NCI-H2029 treated with DMSO at 0.1 percent for 48 hours (cell line): ENCODE results near the gene UROD.

Source experiments
- DNase-seq: peaks from one replicate; lab custom pipeline; 2025; lab: John Stamatoyannopoulos, UW

UROD gene

DNA sequence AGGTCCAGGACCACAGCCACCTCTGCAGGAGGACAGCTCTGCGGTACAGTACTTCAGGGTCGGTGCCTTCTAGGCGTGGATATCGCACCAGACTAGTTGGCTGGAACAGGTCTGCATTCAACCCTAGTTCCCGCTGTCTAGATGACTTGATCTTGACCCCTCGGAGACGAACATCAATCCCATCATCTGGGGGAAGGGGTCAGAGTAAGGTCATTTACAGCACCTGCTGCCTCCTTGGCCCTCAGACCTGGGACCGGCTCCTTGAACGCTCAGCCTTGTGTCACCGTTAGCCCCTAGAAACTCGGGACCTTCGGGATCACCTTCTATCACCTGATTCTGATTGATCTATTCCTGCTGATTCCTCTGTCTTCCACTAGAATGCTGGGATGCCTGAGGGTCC is 3.5 kb upstream of the UROD start:
- DNase-seq: no peak

DNA sequence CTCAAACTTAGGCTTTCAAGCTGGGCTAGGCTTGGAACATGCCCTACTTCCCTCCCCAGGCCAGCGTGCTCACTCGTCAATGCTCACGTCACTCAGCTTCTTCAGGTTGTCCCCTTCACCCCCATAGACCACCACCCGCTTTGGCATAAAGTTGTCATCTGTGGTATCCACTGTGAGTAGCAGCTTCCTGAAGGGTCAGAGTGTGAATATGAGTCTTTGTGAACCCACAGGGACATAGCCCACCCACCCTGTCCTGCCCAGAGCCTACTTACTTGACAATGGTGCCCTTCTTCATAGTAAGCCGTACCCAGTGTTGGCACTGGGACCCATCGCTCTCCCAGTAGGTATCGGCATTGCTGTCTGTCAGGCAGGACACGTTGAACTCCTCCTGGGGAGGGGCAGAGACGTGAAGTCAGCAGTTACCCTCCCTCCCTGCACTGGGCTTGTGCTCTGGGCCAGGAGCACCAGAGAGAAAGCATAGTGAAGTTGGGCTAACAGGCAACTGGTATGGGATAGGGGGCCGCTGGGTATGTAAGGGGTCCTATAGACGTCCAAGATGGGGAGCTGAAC is 2.7 kb upstream of the UROD start:
- DNase-seq: no peak

DNA sequence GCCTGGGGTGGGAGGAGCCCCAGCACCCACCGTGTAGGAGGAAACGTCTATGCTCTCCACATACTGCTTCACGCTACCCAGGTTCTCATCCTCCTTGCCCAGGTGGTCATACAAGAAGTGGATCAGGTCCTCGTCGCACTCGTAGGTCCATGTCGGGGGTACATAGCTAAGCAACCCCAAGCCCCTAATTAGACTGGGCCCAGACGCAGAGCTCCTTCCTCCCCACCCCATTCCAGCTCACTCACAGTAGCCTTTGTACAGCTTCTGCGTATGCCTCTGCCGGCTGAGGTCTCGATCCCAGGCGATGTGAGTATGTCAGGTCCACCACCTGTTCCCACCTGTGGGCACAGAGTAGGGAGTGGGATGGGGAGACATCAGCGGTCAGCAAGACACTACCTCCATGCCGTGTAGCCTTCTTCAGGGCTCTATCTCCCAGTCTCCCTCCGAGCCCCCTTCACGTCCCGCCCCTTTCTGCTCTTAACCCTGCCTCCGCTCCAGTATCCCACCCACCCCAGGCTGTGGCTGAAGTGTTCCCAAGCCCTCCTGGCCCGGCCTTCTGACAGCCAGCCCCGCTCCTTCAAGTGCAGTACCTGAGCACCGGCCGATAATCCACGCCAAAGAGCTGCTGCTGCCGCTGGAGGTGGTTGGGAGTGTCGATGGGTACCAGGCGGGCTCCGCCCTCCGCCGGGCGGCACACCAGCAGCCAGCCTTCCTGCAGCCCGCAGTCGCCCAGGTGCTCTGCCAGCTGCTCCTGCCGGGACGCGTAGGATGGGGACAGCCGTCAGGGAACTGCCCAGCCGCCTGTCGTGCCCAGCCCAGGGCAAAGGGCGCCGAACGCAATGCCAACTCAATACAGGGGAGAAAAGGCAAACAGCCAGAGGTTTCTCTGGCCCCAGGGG is 1.8 kb upstream of the UROD start:
- peak; percentile 46 for DNase-seq

DNA sequence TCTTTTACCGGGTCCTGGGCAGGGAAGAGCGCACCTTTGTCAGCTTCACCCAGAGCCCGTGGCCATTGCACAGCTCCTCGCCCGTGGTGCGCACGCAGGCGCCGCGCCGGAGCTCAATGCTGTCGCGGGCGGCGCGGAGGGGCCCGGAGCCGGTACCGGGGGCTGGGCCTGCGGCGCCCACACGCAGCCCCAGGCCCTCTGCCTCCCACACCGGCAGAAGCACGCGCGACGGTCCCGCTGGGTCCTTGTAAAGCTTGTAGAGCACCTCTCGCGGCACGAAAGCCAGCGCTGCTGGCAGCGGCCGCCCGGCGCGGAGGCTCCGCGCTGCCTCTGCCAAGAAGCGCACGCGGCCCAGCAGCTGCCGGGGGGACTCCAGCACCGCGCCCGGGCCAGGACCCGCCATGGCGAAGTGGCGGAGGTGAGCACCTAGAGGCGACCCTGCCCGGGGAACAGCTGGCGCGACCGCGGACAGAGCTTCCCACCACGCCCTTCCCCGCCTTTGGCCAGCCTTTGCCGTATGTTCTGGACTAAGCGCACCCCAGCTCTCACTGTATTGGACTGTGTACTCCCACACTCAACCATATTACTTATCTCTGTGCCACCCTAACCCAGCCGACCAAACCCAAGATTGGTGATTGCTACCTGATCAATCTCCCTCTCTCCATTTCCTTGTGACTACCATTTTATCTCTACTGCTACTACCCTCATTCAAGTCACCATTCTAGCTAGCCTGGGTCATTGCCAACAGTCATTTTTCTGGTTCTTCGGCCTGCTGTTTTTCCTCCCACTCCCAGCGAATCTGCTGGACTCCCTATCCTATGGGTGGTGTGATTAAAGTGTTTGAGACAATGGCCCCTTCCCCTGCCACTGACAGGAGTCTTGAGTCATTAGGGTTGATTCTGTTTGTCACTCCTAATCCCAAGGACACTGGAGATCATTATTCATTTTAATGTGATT is 921 bp upstream of the UROD start, which contains the start of gene HECTD3:
HECTD3 (minus strand) TSS at position 470 of the 957 bp plus-strand sequence; CDS start at position 403, 67 bp downstream.
- peak; percentile 96 for DNase-seq

DNA sequence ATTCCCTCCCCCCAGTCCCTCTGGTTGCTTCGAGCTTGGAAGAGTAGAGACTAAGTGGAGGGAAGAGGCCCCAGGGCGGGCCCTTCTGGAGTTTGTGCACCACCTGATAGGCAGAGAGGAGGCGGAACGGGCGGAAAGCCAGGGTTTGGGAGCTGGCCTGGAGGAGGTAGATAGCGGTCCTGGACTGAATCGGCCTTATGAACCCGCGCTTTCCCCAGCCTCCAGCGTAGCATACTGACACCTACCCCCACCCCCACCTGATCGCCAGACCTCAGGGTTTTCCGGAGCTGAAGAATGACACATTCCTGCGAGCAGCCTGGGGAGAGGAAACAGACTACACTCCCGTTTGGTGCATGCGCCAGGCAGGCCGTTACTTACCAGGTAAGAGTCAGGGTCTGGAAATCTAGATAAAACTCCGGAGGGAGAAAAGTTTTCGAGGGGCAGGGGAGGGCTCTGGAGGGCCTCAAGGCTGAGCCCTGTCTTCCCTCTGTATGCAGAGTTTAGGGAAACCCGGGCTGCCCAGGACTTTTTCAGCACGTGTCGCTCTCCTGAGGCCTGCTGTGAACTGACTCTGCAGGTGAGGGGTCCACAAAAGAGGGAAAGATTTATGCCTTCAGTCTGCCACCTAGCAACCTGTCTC is 705 bp downstream of the UROD start:
- DNase-seq: peak; percentile 84

DNA sequence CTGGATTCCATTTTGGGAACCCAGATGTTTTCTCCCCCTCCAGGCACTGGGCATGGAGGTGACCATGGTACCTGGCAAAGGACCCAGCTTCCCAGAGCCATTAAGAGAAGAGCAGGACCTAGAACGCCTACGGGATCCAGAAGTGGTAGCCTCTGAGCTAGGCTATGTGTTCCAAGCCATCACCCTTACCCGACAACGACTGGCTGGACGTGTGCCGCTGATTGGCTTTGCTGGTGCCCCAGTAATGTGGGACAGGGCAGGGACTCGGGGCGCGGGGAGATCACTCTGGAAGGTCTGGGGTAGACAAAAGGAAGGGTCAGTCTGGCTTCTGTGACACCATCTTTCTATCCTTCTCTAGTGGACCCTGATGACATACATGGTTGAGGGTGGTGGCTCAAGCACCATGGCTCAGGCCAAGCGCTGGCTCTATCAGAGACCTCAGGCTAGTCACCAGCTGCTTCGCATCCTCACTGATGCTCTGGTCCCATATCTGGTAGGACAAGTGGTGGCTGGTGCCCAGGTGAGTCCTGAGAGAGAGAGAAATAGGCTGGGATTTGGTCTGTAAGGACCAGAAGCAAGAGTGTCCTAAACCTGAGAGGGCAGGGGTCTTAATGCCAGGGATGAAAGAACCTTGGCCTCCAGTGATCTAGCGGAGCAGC is 1.6 kb downstream of the UROD start:
- DNase-seq: no peak

DNA sequence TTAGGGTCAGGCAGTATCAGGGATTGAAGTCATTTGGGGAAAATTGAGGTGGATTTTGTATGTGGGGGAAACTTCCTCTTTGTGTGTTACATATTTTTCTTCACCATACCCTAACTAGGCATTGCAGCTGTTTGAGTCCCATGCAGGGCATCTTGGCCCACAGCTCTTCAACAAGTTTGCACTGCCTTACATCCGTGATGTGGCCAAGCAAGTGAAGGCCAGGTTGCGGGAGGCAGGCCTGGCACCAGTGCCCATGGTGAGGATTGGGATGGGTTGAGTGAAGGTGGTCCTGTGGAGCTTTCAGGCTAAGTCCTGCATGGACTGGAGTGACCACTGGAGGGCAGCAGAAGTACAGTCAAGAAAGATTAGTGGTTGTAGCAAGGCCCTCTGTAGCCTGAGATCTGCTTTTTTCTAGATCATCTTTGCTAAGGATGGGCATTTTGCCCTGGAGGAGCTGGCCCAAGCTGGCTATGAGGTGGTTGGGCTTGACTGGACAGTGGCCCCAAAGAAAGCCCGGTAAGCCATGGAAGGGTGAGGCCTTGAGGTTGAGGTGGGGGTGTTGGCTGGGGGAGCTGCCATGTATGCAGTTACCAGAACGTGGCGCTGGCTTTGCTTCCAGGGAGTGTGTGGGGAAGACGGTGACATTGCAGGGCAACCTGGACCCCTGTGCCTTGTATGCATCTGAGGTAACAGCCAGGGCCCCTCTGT is 2.4 kb downstream of the UROD start:
- peak; percentile 91 for DNase-seq

DNA sequence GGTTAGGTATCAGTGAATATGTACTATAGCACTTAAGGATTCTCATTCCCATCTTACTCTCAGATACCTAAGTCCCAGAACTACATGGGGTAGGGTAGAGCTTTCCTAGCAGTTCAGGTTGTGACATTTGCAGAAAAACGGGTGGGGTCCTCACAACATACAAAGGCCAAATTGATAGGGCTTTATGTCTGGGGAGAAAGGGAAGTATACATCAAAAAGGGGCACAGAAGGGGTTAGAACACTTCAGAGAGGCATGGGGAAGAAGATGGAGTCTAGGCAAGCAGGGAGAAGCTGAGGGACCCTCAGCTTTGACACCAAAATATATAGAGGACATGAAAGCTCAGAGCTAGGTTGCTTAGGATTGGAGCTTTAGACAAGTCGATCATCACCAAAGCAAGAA is 3.6 kb downstream of the UROD start:
- no peak for DNase-seq

DNA sequence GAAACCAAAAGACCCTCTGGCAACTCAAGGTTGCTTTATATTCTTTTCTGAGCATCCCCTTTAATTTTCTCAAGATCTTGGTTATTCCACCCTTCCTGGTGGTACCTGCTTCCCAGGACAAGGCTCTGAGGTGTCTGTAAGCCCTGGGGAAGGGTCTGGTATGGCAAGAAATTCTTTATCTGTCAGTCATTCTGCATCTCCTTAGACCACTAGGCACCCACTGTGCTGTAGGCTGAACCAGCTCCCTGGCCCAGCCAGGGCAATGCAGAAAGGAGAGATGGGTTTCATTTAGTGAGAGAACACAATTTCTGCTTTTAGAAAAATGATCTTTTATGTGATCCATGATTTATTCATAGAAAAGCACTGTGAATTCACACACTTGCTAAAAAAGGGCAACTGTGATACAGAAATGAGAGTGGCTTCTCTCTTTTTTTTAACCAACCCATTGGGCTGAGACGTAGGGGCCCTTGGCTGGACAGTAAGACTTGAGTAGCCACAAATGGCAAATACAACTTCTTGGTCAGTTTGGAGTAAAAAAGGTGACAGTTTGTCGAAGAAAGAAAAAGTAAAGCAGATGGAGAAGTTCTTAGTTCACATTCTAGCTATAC is 4.1 kb downstream of the UROD start:
- DNase-seq: no peak

DNA sequence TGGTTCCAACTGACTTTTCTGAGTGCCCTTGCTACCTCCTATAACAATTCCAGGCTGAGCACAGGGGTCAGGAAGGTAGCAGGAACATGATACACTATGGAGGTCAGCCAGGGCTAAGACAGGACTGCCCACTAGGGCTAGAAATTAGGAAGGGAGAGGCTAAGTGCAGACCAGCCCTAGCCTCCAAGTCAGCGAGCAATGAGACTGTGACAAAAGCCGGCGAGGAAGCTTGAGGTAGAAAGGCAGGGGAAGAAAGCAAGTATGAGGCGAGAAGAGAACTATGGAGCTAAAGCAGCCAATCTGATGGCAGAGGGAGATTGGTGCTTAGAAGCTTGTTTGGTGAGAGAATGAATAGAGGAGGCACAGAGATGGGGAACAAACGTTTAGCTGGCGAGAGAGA is 4.7 kb downstream of the UROD start:
- DNase-seq: no peak

DNA sequence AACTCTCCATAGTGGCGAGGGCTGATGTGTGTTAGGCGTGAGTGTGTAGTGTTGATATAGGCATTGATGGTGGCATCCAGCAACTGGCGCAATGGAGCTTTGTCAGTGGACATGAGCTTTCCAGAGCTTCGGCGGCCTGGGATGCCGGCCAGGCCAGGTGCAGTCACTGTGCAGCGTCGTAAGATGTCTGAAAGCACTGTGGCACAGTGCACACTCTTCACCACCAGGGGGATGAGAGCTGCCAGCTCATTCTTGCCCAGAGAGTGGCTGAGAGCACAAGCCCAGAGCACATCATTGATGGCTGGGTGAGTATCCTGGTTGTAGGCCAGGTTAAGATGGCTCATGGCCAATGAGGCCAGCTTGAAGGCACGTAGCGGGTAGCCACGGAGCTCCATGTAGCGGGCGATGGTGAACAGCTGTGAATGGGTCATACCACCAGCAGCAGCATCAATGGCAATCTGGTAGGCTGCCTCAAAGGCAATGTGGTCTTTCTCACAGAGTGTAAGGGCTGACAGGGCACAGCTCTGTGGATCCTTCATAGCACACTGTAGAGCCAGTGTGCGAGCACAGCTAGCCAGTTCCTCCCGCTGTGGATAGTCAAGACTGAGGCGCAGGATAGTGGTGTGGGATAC is 6.7 kb downstream of the UROD start:
- DNase-seq: peak; percentile 87

DNA sequence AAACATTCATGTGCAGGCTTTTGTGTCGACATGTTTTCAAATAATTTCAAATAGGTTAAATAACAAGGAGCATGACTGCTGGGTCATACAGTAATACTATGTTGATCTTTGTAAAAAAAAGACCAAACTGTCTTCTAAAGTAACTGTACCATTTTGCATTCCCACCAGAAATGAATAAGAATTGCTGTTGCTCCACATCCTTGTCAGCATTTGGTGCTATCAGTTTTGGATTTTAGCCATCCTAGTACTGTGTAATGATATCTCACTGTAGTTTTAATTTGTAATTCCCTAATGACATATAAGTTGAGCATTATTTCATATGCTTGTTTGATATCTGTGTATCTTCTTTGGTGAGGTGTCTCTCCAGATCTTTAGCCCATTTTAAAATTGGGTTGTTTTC is 11.6 kb downstream of the UROD start:
- no peak for DNase-seq

DNA sequence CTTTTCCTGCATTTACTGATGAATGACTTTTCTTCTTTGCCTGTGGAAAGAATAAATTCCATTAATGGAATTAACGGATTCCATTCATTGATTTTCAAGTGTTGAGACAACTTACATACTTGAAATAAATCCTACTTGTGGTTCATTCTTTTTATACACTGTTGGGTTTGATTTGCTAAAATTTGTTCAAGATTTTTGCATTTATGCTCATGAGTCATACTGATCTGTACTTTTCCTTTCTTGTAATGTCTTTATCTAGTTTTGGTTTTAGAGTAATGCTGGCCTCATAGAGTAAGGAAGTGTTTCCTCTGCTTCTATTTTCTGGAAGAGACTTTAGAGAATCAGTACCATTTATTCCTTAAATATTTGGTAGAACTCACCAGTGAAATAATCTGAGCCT is 14.4 kb downstream of the UROD start:
- no peak for DNase-seq

DNA sequence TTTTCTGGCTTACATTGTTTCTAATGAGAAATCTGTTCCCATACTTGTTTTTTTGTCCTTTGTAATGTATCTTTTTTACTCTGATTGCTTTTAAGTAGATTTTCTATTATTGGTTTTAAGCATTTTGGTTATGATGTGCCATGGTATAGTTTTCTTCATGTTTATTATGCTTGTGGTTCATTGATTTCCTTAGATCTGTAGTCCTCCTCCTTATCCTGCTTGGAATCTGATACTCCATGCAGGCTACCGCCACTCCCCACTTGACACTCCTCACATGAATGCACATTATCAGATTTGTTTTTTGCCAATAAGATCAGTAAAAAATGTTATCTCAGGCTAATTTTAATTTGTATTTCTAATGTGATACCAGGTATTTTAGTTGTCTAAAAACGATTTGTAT is 20.8 kb downstream of the UROD start:
- peak; percentile 66 for DNase-seq

DNA sequence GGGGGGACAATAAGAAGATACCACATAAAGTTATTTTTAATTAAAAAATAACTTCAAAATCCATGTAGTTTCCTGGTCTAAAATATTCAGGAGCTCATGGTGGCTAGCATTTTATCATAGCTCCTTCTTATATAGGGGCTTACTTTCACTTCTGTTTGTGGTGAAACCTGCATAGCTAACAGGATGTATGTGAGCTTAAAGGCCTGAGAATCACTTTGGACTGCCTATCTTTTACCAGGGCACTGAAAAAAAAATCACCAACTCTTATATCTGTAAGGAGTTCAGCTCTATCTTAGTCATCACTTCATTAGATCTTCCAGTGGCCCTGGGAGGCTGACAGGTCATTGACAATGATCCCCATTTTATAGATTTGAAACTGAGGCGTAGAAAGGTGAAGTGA is 21.3 kb downstream of the UROD start:
- peak; percentile 44 for DNase-seq

DNA sequence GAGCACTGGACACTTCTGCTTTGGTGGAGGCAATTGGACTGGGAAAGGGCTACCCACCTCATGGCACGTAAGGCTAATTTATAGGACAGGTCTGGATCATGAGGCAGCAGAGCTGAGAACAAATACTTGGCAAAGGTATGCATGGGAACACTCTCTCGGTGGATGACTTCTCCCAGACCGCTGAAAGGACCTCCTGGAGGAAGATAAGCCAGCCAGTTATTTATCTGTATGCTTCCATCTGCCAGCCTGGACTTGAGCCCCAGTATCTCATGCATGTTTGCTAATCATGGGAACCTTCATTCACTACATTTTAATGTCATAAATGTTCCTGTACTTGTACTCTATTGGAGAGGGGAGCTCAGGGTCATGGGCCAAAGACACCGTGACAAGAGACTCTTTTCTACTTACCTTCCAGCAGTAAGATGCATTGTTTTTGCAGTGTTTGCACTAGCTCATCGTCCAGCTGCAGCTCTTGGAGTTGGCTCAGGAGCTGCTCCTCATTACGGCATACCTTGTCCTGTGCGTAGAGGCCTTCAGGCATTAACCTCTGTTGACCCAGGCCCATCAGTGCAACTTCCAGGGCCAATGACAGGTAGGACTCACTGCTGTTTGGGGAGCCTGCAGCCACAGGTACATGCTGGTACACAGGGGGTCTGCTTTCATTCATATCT is 23.7 kb downstream of the UROD start:
- peak; percentile 85 for DNase-seq

DNA sequence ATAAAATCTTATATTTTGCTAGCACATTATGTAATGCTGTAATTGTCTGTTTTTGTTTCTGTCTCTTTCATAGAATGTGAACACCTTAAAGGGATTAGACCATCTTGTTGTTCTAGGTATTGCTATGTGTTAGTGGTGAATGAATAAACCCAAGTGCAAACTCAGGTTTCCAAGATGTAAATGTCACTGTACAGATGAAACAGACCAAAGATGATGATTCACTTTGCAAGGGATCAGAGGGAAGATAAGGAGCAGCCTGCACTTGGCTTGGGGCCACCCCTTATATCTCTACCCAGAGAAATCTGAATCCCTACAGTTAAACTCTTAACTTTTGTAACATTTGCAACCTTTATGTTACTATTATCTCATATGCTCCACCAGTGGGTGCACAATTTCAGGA is 25.4 kb downstream of the UROD start:
- DNase-seq: no peak

DNA sequence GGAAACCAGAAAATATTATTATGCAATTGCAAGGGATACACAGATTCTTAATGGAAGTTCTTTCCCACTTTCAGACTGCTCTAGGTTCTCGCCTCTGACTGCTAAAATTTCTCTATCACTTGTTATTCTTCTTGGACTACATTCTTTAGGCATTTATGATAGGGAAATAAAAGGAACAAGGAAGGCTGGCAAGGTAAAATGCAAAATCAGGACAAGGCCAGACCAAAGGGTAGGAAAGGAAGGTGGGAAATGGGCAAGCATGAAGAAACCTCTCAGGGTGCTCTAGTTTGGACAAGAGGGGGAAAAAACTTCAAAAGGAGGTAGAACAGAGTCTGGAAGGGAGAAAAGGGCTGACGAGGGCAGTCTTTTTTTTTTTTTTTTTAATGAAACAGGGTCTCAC is 26.2 kb downstream of the UROD start:
- DNase-seq: no peak

DNA sequence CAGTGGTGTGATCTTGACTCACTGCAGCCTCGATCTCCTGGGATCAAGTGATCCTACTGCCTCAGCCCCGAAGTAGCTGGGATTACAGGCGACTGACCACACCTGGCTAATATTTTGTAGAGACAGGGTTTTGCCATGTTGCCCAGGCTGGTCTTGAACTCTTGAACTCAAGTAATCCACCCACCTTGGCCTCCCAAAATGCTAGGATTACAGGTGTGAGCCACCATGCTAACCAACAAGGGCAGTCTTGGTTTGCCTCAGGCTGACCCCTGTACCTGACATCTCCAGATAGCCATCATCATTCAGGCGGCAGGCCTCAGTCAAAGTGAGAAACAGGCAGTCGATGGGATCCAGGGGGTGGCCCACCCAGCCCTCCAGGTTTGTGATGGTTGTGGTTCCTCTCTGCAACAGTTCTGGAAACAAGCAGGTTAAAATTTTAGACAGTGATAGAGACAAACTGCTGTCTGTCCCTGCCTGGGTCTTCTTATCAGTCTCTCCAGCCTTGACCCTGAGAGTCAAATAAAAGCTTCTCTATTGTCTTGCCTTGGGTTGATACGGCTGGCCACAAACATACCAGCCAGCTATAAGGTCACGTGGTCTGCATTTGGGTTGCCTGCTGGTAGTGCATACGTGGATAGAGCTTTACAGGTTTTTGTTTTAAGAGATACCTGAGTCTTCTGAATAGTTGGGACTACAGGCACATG is 26.8 kb downstream of the UROD start:
- no peak for DNase-seq
